Measurements from ENCODE around the gene URI1.

GRCh38 chr19:30056580-30056979, 114.5 kb downstream of the URI1 start:
- TF ChIP-seq, protein P1, sequence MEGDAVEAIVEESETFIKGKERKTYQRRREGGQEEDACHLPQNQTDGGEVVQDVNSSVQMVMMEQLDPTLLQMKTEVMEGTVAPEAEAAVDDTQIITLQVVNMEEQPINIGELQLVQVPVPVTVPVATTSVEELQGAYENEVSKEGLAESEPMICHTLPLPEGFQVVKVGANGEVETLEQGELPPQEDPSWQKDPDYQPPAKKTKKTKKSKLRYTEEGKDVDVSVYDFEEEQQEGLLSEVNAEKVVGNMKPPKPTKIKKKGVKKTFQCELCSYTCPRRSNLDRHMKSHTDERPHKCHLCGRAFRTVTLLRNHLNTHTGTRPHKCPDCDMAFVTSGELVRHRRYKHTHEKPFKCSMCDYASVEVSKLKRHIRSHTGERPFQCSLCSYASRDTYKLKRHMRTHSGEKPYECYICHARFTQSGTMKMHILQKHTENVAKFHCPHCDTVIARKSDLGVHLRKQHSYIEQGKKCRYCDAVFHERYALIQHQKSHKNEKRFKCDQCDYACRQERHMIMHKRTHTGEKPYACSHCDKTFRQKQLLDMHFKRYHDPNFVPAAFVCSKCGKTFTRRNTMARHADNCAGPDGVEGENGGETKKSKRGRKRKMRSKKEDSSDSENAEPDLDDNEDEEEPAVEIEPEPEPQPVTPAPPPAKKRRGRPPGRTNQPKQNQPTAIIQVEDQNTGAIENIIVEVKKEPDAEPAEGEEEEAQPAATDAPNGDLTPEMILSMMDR (IDR thresholded peaks at IDR 0.05), result no peak
- no peak for TF ChIP-seq EZH2 (IDR thresholded peaks at IDR 0.05; ENCODE audit: borderline replicate concordance, insufficient read depth, low read depth, low read length, poor library complexity, severe bottlenecking)
